KBM-7 (cell line): ENCODE measurements around the gene NLK.
"Not testable (repeated sequence)": the region's sequence is repeated elsewhere in the genome, so short reads cannot be mapped to it uniquely, and the experiment has no call there.

Experiments used
- DNase-seq: peaks from one replicate; pipeline ENCODE4 v3.0.0-alpha.2; 2015
- in situ Hi-C: fragments of 300-500 bp; cut with MboI; formaldehyde crosslinking; loops from 2 replicates; pipeline ENCODE4 v1.14.3; 2020; ENCODE audit warnings: low sequenced_read_pairs, low pct_unique_long_range_greater_than_20kb, mixed read lengths

The NLK gene

GRCh38 chr17:28097901-28098300, 55.4 kb downstream of the NLK start:
- in situ Hi-C loops = no loop called here
- DNase-seq = no peak

- DNase-seq, in situ Hi-C loops: not testable (repeated sequence)
Observed at GRCh38 chr17:28098591-28098990, 56.1 kb downstream of the NLK start.

GRCh38 chr17:28100251-28100650, 57.8 kb downstream of the NLK start:
- DNase-seq = no peak

GRCh38 chr17:28100936-28101335, 58.5 kb downstream of the NLK start:
- in situ Hi-C loops = no loop called here
- no peak for DNase-seq

More at GRCh38 chr17:28100251-28100650, 57.8 kb downstream of the NLK start:
- in situ Hi-C loops = no loop called here

GRCh38 chr17:28101919-28102318, 59.4 kb downstream of the NLK start:
- no peak for DNase-seq
- in situ Hi-C loops = no loop called here

- in situ Hi-C loops = no loop called here
- DNase-seq = no peak
Observed at GRCh38 chr17:28105501-28105900, 63.0 kb downstream of the NLK start.

GRCh38 chr17:28110184-28110583, 67.7 kb downstream of the NLK start:
- in situ Hi-C loops = no loop called here

GRCh38 chr17:28112181-28112580, 69.7 kb downstream of the NLK start:
- in situ Hi-C loops = no loop called here

More at GRCh38 chr17:28110184-28110583, 67.7 kb downstream of the NLK start:
- DNase-seq = no peak

GRCh38 chr17:28112606-28113005, 70.1 kb downstream of the NLK start:
- DNase-seq = no peak
- in situ Hi-C loops = no loop called here

More at GRCh38 chr17:28112181-28112580, 69.7 kb downstream of the NLK start:
- no peak for DNase-seq

- DNase-seq = no peak
- in situ Hi-C loops = no loop called here
Observed at GRCh38 chr17:28113269-28113668, 70.8 kb downstream of the NLK start.

- in situ Hi-C loops = no loop called here
- DNase-seq = no peak
Observed at GRCh38 chr17:28115046-28115445, 72.6 kb downstream of the NLK start.

GRCh38 chr17:28117304-28117703, 74.8 kb downstream of the NLK start:
- in situ Hi-C loops = no loop called here
- no peak for DNase-seq

- DNase-seq = peak; percentile 66
- in situ Hi-C loops = no loop called here
Observed at GRCh38 chr17:28118362-28118761, 75.9 kb downstream of the NLK start.

GRCh38 chr17:28119046-28119445, 76.6 kb downstream of the NLK start:
- in situ Hi-C loops = no loop called here
- DNase-seq = no peak

GRCh38 chr17:28119560-28119959, 77.1 kb downstream of the NLK start:
- in situ Hi-C loops = no loop called here
- DNase-seq = no peak

- in situ Hi-C loops = no loop called here
- no peak for DNase-seq
Observed at GRCh38 chr17:28120766-28121165, 78.3 kb downstream of the NLK start.

GRCh38 chr17:28124962-28125361, 82.5 kb downstream of the NLK start:
- no peak for DNase-seq
- in situ Hi-C loops = no loop called here

GRCh38 chr17:28125526-28126378, 83.3 kb downstream of the NLK start:
- in situ Hi-C loops = no loop called here
- no peak for DNase-seq

GRCh38 chr17:28127196-28127595, 84.7 kb downstream of the NLK start:
- in situ Hi-C loops = no loop called here
- no peak for DNase-seq

GRCh38 chr17:28128779-28129178, 86.3 kb downstream of the NLK start:
- in situ Hi-C loops = no loop called here
- no peak for DNase-seq

- no peak for DNase-seq
- in situ Hi-C loops = no loop called here
Observed at GRCh38 chr17:28130472-28130871, 88.0 kb downstream of the NLK start.
